GM21515 (cell line): ENCODE data around the gene DNAH17.

Source experiments
- ATAC-seq: cut with Tn5 transposase; IDR thresholded peaks from one replicate; pipeline ENCODE4 v1.9.1; 2021; ENCODE audit not compliant: unreplicated experiment

The DNAH17 gene, protein sequence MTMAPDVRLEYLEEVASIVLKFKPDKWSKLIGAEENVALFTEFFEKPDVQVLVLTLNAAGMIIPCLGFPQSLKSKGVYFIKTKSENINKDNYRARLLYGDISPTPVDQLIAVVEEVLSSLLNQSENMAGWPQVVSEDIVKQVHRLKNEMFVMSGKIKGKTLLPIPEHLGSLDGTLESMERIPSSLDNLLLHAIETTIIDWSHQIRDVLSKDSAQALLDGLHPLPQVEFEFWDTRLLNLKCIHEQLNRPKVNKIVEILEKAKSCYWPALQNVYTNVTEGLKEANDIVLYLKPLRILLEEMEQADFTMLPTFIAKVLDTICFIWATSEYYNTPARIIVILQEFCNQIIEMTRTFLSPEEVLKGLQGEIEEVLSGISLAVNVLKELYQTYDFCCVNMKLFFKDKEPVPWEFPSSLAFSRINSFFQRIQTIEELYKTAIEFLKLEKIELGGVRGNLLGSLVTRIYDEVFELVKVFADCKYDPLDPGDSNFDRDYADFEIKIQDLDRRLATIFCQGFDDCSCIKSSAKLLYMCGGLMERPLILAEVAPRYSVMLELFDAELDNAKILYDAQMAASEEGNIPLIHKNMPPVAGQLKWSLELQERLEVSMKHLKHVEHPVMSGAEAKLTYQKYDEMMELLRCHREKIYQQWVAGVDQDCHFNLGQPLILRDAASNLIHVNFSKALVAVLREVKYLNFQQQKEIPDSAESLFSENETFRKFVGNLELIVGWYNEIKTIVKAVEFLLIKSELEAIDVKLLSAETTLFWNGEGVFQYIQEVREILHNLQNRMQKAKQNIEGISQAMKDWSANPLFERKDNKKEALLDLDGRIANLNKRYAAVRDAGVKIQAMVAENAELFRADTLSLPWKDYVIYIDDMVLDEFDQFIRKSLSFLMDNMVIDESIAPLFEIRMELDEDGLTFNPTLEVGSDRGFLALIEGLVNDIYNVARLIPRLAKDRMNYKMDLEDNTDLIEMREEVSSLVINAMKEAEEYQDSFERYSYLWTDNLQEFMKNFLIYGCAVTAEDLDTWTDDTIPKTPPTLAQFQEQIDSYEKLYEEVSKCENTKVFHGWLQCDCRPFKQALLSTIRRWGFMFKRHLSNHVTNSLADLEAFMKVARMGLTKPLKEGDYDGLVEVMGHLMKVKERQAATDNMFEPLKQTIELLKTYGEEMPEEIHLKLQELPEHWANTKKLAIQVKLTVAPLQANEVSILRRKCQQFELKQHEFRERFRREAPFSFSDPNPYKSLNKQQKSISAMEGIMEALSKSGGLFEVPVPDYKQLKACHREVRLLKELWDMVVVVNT (N-terminal part only)

GRCh38 chr17:78577296-78577695, at the start of gene DNAH17:
DNAH17 (minus strand) TSS chr17:78577396; CDS start chr17:78575057, 2,339 bp downstream.
- no peak for ATAC-seq

DNA sequence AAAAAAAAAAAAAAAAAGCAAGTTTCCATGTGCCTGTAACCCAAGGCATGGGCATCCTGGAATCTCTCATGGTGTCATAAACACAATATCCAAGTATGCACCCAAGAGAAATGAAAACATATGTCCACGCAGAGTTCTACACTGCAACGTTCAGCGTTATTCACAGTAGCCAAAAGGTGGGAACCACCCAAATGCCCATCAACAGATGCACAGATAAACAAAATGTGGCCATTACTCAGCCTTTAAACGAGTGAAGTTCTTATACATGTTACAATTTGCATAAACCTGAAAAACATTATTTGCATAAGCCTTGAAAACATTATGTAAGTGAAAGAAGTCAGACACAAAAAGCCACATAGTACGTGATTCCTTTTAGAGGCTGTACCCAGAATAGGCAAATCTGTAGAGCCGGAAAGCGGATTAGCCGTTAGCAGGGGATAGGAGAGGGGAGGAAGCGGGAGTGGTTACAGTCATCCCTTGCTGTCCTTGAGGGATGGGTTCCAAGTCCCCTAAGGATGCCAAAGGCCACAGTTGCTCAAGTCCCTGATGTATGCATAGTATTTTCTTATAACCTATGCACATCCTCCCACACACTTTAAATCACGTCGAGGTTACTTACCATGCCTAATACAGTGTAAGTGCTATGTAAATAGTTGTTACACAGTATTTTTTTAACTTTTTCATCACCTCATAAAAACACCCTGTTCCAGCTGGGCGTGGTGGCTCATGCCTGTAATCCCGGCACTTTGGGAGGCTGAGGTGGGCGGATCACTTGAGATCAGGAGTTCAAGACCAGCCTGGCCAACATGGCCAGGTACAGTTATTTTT, 47.3 kb upstream of the DNAH17 start:
- ATAC-seq = no peak

GRCh38 chr17:78623541-78623940, 46.3 kb upstream of the DNAH17 start:
- ATAC-seq = no peak

- ATAC-seq = no peak
Measured at GRCh38 chr17:78622491-78623265, 45.5 kb upstream of the DNAH17 start.

- ATAC-seq = no peak
Measured at GRCh38 chr17:78621720-78622490, 44.7 kb upstream of the DNAH17 start.

- no peak for ATAC-seq
Measured at GRCh38 chr17:78620099-78620498, 42.9 kb upstream of the DNAH17 start.

GRCh38 chr17:78619334-78619733, 42.1 kb upstream of the DNAH17 start:
- no peak for ATAC-seq

- no peak for ATAC-seq
Measured at GRCh38 chr17:78618264-78619066, 41.3 kb upstream of the DNAH17 start.

GRCh38 chr17:78617511-78618061, 40.4 kb upstream of the DNAH17 start:
- ATAC-seq = no peak

- no peak for ATAC-seq
Measured at GRCh38 chr17:78616946-78617345, 39.8 kb upstream of the DNAH17 start.

DNA sequence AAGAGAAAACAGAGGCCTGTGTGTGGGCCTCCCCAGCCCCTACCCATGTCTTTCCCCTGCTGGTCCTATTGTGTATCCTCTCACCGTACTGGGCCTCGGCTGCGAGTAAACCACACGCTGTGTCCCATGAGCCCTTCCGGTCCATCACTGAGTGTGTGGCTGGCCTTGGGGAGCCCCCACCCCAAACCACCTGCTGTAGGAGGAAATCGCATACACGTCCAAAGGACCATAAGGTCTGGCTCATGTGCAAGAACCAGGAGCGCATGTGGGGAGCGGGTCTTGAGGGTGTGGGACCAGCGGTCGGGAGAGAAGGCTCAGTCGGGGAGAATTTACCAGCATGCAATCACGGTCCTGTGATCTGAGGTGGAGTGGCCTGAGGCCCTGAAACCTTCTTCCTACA, 38.4 kb upstream of the DNAH17 start:
- no peak for ATAC-seq

DNA sequence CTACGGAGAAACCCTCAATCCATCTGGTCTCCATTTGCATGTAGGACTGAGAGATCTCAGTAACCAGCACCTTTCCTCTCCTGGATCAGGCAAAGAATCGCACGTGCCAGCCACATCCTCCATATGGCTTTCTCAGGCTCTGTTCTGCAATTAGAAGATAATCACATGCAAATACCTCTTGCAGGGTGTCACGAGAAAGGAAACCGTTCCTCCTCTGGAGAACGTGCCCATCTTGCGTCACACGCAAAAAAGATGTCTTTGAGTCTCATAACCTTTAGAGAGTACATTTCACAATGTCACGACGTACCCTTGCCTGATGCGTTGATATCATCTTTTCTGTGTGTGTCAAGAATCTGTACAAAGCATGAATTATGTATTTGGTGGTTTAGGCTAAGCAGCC, 36.2 kb upstream of the DNAH17 start:
- ATAC-seq = no peak

GRCh38 chr17:78611607-78612006, 34.4 kb upstream of the DNAH17 start:
- no peak for ATAC-seq

- no peak for ATAC-seq
Measured at GRCh38 chr17:78610951-78611511, 33.8 kb upstream of the DNAH17 start.

- no peak for ATAC-seq
Measured at GRCh38 chr17:78609191-78609641, 32.0 kb upstream of the DNAH17 start.

DNA sequence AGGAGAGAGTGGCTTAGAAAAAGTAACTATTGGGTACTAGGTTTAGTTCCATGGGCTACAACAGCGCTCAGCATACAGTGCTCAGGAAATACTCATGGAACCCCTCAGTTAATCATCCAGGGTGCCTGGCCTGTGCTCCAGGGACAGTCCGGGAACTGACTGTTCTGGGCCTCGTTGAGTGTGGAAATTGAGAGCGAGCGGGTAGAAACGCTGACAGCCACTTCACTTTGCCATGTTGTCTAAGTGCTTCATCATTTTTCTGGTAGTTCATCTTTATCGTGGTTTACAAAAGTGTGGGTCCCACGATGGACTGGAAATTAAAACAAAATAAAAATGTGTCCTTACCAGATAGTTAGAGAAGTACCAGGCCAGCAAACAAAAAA, 31.6 kb upstream of the DNAH17 start:
- ATAC-seq = no peak

DNA sequence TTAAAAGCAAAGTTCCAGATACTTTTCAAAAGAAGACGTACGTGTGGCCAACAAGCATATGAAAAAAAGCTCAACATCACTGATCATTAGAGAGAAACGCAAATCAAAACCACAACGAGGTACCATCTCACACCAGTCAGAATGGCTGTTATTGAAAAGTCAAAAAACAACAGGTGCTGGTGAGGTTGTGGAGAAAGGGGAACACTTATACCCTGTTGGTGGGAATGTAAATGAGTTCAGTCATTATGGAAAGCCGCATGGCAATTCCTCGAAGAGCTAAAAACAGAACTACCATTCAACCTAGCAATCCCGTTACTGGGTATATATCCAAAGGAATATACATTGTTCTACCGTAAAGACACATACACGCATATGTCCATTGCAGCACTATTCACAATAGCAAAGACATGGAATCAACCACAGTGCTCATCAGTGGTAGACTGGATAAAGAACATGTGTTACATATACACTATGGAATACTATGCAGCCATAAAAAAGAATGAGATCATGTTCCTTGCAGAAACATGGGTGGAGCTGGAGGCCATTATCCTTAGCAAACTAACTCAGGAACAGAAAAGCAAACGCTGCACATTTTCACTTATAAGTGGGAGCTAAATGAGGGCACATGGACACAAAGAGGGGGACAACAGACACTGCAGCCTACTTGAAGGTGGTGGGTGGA, 31.1 kb upstream of the DNAH17 start:
- ATAC-seq = no peak
